Activated CD4-positive, alpha-beta T cell treated with anti-CD3 and anti-CD28 coated beads for 4 hours (primary cell): Measurements from ENCODE around the gene HLA-F.
A peak's percentile ranks its signal among the peaks of the same experiment; 100 is the strongest.

Experiments
- DNase-seq, 2 donors: peaks; one replicate each; pipeline ENCODE4 v3.0.0-alpha.2; 2020

Gene HLA-F

DNA sequence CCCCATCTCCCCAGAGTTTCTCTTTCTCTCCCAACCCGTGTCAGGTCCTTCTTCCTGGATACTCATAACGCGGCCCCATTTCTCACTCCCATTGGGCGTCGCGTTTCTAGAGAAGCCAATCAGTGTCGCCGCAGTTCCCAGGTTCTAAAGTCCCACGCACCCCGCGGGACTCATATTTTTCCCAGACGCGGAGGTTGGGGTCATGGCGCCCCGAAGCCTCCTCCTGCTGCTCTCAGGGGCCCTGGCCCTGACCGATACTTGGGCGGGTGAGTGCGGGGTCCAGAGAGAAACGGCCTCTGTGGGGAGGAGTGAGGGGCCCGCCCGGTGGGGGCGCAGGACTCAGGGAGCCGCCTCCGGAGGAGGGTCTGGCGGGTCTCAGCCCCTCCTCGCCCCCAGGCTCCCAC lies at the start of gene HLA-F:
HLA-F (plus strand) TSS at position 173 of the 404 bp plus-strand sequence; CDS start at position 203, 30 bp downstream.
- peak in 1 of 2 donors; percentile 82 for DNase-seq

DNA sequence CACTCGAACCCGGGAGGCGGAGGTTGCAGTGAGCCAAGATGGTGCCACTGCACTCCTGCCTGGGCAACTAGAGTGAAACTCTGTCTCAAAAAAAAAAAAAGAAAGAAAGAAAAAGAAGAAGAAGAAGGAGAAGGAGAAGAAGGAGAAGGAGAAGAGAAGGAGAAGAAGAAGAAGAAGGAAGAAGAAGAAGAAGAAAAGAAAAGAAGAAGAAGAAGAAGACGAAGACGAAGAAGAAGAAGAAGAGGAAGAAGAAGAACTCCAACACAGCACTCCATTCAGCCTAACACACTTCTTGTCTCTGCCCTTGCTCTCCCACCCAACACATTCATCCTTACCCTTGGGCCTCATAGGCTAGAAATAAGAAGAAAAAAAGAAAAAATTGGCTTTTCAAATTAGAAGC lies 49.2 kb upstream of the HLA-F start:
- no peak for DNase-seq

DNA sequence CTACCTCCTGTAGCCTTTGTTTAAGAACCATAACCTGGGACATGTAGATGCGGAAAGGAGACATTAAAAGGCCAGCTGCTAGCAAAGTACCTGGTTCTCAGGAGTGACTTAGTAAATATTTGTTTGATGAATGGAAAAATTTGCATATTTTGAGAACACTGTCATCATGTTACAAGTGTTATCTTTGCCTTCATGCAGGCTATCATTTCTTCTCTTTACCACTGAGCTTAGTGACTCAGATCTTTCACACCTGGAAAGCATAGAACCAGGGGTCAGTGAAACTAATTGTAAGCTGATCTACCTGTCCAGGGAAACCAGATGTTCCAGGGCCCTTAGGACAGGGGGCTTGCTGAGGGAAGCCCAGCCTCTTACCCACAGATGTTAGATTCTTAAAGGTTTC lies 47.7 kb upstream of the HLA-F start:
- no peak for DNase-seq

DNA sequence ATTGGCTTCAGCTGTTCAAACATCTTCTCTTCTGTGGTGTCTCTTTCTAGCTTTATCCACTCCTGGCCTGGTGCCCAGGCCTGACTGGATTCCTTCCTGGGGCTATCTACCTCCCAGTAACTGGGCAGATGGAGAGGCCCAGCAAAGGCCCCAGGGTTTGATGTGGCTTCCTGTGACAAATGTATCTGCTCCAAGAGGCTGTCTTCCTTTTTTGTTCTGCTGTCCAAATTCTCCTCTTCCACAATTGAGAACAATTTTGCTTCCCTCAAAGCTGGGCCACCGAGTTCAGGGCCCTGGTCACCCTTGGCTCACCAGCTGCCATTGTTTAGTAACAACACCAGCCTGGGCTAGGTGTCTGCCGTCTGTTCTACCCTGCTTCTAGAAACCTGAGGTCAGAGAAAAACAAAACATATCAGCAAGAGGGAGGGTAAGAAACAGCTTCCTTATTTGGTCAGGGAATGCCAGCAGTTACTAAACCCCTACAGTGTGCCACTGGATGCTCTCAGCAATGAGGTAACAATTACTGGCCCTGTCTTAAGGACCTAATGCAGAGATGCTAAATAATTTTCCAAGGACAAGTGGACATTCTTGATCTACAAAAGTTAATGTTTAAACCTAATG lies 46.1 kb upstream of the HLA-F start:
- DNase-seq, result no peak

DNA sequence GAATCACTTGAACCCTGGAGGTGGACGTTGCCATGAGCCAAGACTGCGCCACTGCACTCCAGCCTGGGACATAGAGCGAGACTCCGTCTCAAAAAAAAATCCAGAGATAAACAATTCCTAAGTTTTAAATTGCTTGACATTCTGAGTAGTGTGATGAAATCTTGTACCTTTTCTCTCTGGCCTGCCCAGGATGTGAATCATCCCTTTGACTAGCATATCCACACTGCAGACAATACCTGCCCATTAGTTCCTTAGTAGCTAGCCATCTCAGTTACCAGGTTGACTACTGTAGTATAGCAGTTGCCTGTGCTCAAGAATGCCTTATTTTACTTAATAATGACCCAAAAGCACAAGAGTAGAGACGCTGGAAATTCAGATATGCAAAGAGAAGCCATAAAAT lies 45.1 kb upstream of the HLA-F start:
- no peak for DNase-seq

DNA sequence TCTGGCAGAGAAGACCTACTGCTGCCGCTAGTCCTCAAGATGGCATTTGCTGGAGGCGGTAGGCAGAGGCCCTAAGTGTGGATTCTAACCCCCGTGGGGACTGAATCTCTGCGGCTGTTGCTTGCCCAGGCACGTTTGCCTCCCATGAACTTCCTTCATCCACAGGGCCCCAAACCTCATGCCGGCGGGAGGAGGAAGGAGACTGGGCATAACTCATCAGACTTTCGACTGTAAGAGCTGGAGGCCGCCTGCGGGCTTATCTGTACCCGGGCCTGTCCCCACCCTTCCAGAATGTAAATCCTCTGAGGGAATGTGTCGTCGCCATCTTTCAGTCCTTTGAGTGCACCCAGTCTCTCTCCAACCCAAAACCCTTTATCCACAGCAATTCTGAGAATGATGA lies 43.3 kb upstream of the HLA-F start:
- no peak for DNase-seq

DNA sequence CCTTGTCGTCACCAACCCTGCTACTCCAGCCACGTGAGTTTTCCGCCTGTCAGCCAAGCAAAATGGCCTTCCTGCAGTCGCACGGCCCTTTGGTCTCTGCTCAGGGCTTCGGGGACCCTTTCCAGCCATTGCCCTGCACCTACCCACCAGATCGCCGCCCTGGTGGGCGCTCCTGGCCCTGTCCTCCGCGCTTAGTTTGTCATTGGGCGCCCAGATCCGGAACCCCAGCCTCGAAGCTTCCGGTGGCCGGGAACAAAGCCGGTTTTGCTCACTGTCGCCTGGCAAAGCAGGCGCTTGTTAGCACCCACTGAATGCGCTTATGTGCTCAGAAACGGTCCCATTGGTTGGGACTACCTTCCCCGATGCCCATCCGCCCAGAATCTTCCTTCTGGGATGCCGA lies 42.8 kb upstream of the HLA-F start:
- no peak for DNase-seq

DNA sequence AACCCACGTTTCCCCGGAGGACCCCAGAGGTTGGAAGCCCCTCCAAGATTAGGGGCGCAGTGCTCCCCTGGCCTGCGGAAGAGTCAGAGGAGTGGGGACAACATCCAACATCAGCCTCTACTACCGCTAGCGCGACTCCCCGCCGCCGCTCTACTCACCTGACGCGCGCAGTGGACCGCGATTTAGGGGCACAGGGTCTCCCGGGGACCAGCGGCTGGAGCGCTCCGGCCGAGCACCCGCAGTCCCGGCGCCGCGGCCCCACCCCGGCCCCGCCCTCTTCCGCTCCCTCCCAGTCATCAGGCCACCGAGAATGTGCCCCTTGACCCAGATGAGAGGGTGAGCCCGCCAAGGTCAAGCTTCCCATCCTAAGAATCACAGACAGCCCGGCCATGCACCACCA lies 42.3 kb upstream of the HLA-F start, which contains the start of gene ZFP57:
ZFP57 (minus strand) TSS at position 249 of the 400 bp plus-strand sequence. CDS start 4,149 bp downstream, outside the sequence.
- DNase-seq, result no peak

DNA sequence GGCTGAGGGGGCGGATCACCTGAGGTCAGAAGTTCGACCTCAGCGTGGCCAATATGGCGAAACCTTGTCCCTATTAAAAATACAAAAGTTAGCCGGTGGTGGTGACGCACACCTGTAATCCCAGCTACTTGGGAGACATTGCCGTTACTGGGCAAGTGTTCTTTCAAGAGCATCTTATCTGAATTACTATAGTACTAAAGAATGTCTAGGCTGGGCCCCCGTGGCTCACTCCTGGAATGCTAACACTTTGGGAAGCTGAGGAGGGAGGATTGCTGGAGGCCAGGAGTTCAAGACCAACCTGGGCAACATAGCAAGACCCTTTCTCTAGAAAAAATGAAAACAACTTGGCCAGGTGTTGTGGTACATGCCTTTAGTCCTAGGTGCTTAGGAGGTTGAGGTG lies 41.4 kb upstream of the HLA-F start:
- DNase-seq, result no peak

DNA sequence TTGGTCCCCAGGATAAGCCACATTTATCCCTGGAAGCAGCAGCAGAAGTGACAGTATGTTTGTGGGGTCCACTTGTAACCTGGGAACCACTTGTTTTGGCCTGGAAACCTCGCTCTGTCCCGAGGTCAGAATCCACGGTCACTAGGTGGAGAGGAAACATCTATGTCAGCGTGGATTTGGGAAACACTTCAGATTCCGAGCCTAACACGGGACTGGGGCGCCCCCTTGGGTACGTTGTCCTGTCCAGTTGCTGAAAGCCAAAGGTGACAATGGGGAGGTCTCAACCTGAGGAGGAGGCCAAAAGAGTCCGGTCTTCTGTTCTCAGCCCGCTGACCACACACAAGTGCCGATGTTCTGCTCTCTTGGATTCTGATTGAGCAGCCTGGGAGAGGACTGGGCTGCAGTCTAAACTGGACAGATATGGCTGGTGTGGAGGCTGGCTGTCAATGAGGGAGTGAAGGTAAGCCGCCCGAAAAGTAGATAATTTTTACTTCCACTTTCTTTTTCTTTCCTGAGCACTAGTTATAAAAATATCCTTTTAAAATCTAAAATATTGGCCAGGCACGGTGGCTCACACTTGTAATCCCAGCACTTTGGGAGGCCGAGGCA lies 37.4 kb upstream of the HLA-F start:
- DNase-seq, result no peak

DNA sequence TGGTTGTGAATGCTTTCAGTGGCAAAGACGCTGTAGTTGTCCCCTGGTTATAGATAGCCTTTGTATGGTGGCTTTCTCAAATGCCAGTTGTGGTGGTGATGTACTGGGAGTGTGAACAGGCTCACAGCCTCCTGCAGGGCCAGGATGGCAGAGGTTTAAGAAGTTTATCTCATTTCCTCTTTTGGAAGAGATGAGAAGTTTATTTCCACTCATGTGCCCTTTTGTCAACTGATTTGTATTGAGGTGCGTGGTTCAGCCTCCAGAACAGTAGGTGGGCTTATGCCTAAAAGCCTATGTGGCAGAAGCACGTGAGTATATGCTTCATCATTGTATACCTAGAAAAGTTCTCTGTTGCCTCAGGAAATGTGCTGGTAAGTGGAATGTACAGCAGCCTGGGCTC lies 28.6 kb upstream of the HLA-F start:
- no peak for DNase-seq

DNA sequence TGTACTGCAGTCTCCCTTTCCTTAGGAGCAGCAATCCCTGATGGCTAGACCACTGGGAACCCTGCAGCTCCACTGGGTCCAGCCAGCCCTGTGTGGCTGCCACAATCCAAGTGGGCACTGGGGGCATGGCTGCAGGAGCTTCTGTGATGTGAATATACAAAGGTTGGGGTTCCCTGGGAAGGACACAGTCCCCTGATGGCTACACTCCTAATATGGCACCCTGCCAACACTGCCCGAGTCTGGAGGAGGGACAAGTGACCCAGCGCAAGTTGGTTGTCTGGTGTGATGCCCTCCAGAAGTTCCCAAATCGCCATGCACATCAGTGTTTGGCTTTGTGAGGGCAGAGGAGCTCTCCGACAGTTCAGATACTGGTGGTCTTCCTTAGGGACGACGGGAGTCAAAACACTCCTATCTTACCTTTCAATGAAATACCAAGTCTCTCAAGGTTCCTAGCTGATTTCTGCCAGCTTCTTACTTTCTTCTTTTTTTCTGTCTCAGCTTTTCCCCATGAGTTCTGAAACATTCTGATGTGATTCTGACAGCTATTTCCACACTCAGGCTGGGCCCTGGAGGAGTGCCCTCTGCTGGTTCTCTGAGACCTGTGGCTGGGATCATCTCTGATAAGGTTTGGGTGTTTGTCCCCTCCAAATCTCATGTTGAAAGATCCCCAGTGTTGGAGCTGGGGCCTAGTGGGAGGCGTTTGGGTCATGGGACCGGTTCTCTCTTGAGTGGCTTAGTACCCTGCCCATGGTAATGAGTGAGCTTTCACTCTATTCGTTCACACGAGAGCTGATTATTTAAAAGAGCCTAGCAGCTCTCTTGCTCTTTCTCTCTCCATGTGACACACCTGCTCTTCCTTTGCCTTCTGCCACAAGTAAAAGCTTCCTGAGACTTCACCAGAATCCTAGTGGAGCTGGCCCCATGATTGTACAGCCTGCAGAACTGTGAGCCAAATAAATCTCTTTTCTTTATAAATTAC lies 26.8 kb upstream of the HLA-F start:
- DNase-seq, result no peak

DNA sequence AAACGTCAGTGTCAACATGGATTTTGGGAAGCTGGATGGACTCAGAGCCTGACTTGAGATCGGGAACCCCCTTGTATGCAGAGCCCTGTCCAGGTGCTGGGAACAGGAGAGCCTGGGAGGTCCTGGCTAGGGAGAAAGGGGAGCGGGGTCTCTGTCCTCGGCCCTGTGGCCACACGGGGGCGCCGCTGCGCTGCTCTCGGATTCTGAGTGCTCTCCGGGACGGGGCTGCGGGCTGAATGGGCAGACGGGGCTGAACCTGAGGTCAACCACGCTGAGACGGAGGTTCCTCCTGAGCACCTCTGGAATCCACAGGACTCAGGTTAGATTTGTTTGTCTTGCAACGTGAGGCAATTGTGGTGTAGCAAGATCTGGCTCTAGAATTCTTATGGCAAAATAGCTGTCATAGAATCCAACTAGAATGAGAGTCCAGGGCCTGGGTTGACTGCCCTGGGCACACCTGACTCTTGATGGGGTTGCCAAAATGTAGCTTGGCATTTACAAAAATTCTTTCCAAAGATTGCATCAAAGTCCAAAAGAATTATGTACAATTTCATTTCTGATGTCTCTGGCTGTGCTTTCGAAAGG lies 20.6 kb upstream of the HLA-F start:
- DNase-seq, result peak; percentile 76 to 84

DNA sequence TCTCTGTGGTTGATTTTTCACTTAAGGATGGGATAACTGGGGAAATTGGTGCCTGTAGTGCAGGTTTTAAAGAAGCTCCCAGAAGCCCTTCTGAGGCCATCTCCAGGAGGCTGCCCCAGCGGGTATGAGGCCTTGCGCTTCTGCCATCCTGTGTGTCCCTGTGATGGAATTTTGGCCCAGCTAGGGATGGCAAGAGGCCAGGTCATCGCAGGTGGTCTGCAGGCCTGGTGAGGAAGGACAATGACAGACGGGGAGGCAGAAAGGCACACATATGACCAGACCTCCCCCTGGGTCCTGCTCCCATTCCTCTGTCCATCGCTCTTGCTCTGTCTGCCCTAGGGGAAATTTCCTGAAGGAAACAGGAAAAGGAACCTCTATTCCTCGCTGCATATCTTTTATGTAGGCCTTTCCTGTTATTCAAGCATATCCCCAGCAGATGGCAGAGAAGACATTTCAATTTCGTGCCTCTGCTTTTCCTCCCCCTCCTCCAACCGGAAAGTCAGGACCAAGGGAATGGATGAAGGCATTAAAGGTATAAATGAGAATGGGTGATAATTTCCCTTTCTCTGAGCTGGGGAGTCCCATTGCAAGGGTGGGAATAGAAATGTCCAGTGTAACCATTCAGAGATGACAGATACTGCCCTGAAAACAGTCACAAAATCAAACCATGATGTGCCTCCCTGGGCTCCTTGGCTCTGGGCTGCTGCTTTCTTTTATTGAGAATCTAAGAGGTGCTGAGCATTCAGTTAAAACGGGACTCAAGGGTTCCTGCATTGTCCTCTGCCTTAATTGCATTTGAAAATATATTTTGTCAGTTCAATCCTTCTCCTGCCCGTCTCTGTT lies 17.6 kb upstream of the HLA-F start:
- DNase-seq, result no peak

DNA sequence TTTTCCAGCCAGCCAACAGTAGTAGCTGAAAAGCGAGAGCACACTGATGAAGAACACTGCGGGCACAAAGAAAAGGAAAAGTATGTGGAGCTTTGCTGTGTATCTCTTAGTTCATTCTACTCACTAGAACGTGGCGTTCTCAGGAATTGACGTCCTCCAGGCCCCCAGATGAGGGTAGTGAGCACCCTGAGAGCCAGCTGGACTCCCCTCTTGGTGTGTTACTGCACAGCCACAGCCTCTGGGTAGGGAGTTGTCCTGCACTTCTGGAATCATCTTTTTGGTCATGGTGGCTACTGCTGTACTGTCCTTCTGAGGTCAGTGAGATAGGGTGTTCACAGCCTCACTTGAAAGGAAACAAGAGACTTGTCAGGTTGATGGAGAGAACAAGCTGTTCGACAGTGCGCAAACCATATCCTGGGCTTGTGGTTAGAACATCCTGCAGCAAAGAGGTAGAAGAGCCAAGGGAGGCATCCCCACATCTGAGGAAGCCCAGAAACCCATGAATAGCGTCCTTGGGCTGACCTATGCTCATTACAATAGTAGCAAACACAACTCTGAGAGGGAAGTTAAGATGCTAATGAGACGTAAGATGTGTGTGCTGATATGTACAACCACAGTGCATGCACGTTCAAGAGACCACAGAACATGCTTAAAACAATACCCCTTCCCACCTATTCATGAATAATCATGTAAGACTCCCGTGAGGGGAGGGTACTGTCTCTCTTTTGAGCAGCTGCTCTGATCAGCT lies 14.6 kb upstream of the HLA-F start:
- DNase-seq, result peak in 1 of 2 donors; percentile 44

DNA sequence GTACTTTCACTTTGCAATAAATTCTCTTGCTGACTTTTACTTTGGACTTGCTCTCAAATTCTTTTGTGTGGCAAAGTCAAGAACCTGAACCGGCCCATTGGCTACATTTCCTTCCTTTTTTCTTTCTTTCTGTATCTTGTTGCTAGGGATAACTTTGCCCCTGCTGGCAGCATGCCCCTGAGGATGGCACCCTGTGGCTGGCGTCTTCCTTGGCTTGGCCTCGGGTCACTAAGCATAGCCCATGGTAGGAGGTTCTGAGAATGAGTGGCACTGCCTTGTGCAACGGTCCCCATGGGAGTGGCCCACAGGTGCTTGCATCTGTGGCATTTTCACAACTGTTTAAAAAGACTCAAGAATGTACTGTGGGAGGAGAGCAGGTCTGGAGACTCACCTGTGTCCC lies 14.0 kb upstream of the HLA-F start:
- no peak for DNase-seq

DNA sequence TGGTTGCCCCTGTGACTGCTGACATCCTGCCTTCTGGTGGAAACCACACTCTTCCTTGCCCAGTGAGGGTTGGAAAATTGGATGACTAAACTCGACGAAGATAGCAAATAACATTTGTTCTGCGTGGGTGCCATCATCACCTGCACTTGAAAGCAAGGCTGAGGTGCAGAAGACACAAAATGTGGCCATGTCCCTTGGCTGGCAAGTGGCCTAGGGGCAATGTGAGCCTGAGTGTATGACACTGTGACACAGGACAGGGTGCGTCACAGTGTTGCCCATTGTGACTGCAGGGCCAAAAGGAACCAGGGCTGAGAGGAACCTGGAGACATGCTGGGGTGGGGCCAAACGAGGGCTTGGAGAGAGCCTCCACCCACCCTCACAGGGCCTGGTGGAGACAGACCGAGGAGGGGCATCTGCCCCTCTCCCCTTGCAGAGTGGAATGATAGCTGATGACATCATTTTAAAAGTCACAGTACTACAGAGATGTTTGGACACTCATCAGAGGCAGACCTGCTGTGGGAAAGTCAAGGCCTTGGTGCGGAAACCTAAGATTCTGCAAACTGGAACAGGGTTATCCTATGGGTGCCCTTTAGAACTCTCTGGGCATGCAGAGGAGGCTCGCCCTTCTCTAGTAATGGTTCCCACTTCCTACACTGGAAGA lies 12.8 kb upstream of the HLA-F start:
- DNase-seq, result no peak

DNA sequence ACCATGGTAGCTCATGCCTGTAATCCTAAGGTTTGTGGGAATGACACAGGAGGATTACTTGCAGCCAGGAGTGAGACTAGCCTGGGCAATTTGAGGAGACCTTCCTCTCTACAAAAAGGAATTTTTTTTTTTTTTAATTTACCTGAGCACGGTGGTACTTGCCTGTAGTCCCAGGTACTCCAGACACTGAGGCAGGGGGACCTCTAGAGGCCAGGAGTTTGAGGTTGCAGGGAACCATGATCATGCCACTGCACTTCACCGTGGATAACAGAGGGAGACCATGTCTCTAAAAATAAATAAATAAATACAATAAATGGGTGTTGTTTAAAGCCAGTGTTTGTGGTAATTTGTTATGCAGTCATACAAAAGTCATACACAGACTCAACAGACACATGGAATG lies 2.4 kb upstream of the HLA-F start:
- peak in 1 of 2 donors; percentile 38 for DNase-seq

DNA sequence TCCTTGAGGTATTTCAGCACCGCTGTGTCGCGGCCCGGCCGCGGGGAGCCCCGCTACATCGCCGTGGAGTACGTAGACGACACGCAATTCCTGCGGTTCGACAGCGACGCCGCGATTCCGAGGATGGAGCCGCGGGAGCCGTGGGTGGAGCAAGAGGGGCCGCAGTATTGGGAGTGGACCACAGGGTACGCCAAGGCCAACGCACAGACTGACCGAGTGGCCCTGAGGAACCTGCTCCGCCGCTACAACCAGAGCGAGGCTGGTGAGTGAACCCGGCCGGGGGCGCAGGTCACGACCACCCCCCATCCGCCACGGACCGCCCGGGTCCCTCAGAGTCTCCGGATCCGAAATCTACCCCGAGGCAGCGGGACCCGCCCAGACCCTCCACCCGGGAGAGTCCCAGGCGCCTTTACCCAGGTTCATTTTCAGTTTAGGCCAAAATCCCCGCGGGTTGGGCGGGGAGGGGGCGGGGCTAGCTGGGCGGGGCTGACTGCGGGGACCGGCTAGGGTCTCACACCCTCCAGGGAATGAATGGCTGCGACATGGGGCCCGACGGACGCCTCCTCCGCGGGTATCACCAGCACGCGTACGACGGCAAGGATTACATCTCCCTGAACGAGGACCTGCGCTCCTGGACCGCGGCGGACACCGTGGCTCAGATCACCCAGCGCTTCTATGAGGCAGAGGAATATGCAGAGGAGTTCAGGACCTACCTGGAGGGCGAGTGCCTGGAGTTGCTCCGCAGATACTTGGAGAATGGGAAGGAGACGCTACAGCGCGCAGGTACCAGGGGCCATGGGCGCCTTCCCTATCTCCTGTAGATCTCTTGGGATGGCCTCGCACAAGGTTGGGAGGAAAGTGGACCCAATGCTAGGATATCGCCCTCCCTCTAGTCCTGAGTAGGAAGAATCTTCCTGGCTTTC lies 693 bp downstream of the HLA-F start:
- DNase-seq, result peak; percentile 71 to 83
